ENCODE measurements around the gene CCDC102A. TPM values are rescaled to one million over a fixed set of nuclear protein-coding genes. Genes with fewer than 3 reads are reported as not detected.

CCDC102A gene
- total RNA-seq, 3 donors from 2014 or later = 1.2 to 16.2 (median 2.5) TPM

DNA sequence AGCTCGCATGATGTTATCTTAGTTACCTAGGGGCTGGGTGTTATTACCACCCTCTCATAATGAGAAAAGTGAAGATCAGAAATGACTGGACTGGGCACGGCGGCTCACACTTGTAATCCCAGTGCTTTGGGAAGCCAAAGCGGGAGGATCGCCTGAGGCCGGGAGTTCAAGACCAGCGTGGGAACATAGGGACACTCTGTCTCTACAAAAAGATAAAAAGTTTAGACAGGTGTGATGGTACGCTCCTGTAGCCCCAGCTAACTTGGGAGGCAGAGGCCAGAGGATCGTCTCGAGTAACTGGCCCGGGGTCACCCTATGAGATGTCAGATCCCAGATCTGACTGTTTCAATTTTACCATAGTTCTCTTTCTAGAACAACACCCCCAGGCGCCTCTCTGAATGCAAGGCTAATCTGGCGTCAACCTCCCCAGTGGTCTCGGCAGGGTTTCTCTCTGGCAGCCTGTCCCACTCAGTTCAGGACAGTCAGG lies 1.9 kb upstream of the CCDC102A start:
- Histone ChIP-seq H3K36me3 (ENCODE audit: low read depth) (no peaks in the 10 kb centered on the region), H3K4me3 (no peak overlapping the region), H3K9me3 (no peaks in the 10 kb centered on the region), H3K4me1 (ENCODE audit: low read depth) (peaks cover 5% of the 10 kb centered on the region)
- ATAC-seq (no peak), DNase-seq (peak in 1 of 3 donors; percentile 33)
- intact Hi-C loops (cut with DNase I, micrococcal nuclease) = no loop called here
- no peak for TF ChIP-seq CTCF (IDR thresholded peaks at IDR 0.05)

DNA sequence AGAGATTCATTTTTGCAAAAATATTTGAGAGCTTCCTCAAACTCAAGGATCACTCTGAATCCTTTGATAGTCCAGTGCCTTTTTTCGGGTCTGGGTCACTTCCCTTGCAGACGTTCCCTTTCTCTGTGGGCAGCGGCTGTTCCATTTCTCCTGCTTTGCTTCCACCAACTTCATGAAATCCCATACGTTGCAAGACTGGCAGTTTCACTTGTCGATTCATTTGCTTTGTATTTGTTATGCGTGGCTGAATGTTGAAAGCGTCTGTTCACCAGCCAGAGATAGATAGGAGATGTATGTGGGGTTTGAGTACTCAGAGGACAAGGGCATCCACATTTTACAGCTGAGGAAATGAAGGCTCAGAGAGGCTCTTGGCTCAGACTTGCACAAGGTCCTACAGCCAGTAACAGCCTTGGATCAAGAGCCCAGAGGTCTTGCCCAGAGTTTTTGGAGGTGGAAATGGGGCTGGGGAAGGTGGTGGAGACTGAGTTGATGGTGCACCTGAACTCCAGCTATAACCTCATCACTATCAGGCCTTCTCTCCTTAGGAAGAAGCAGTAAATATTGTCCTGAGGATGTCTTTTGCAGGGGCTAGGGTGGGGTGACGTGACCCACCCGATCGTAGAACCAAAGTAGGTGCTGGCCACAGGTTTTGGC lies 1.3 kb upstream of the CCDC102A start:
- H3K9me3 ChIP-seq = no peaks in the 10 kb centered on the region
- intact Hi-C loops (cut with DNase I, micrococcal nuclease) = no loop called here
- no peak for ATAC-seq
- H3K4me1 ChIP-seq (ENCODE audit: low read depth) = peaks cover 8% of the 10 kb centered on the region
- peak in 1 of 3 donors; percentile 15 for DNase-seq
- H3K4me3 ChIP-seq = no peak overlapping the region
- no peak for TF ChIP-seq CTCF (IDR thresholded peaks at IDR 0.05)
- H3K36me3 ChIP-seq (ENCODE audit: low read depth) = no peaks in the 10 kb centered on the region

- no peak overlapping the region for H3K4me3 ChIP-seq
- no peak for ATAC-seq
- DNase-seq = no peak
- intact Hi-C loops (cut with DNase I, micrococcal nuclease) = no loop called here
- TF ChIP-seq CTCF (IDR thresholded peaks at IDR 0.05) = no peak
- H3K9me3 ChIP-seq = no peaks in the 10 kb centered on the region
- H3K4me1 ChIP-seq (ENCODE audit: low read depth) = peaks cover 8% of the 10 kb centered on the region
- H3K36me3 ChIP-seq (ENCODE audit: low read depth) = no peaks in the 10 kb centered on the region
Measured at GRCh38 chr16:57537194-57537505, 779 bp upstream of the CCDC102A start.

- no peak for TF ChIP-seq CTCF (IDR thresholded peaks at IDR 0.05)
- no peaks in the 10 kb centered on the region for H3K36me3 ChIP-seq (ENCODE audit: low read depth)
- intact Hi-C loops (cut with DNase I, micrococcal nuclease) = no loop called here
- ATAC-seq = peak; percentile 93
- DNase-seq = peak; percentile 92 to 95 (median 94)
- H3K9me3 ChIP-seq = no peaks in the 10 kb centered on the region
- peak overlapping the region; percentile 67 for H3K4me3 ChIP-seq
- peaks cover 8% of the 10 kb centered on the region for H3K4me1 ChIP-seq (ENCODE audit: low read depth)
Measured at GRCh38 chr16:57535680-57536305, 578 bp downstream of the CCDC102A start.

- intact Hi-C loops (cut with DNase I, micrococcal nuclease) = no loop called here
Measured at GRCh38 chr16:57534881-57535658, 1.3 kb downstream of the CCDC102A start.

More at GRCh38 chr16:57534881-57535658, 1.3 kb downstream of the CCDC102A start:
- no peak for TF ChIP-seq CTCF (IDR thresholded peaks at IDR 0.05)
- Histone ChIP-seq H3K4me1 (ENCODE audit: low read depth) (peaks cover 8% of the 10 kb centered on the region), H3K4me3 (no peak overlapping the region), H3K36me3 (ENCODE audit: low read depth) (no peaks in the 10 kb centered on the region), H3K9me3 (no peaks in the 10 kb centered on the region)
- peak in 1 of 3 donors; percentile 61 for DNase-seq
- ATAC-seq = no peak
